ENCODE results near the gene C22orf42.
A peak's percentile ranks its signal among the peaks of the same experiment; 100 is the strongest.

Gene C22orf42

GRCh38 chr22:32158712-32159533, at the start of gene C22orf42:
Gene C22orf42, minus strand, starts transcription at chr22:32159303. Its CDS starts 88 bp downstream, at chr22:32159215.
- no peaks in the 10 kb centered on the region for H3K9me3 Mint-ChIP-seq (ENCODE audit: low read depth)
- peaks cover 6% of the 10 kb centered on the region for H3K27me3 Mint-ChIP-seq
- no peak within 1 kb of the TSS for H3K27ac Mint-ChIP-seq
- peaks cover 3% of the 10 kb centered on the region for H3K4me1 Mint-ChIP-seq (ENCODE audit: low read depth)
- no peak within 1 kb of the TSS for H3K4me3 Mint-ChIP-seq
- no peaks in the 10 kb centered on the region for H3K36me3 Mint-ChIP-seq

- Mint-ChIP-seq H3K27me3 (peaks cover 7% of the 10 kb centered on the region), H3K36me3 (no peaks in the 10 kb centered on the region), H3K9me3 (ENCODE audit: low read depth) (no peaks in the 10 kb centered on the region), H3K27ac (no peak overlapping the region), H3K4me1 (ENCODE audit: low read depth) (peaks cover 17% of the 10 kb centered on the region), H3K4me3 (no peak overlapping the region)
Measured at GRCh38 chr22:32208681-32209080, 49.6 kb upstream of the C22orf42 start.

- peaks cover 6% of the 10 kb centered on the region for H3K27me3 Mint-ChIP-seq
- H3K4me1 Mint-ChIP-seq (ENCODE audit: low read depth) = peaks cover 24% of the 10 kb centered on the region
- H3K9me3 Mint-ChIP-seq (ENCODE audit: low read depth) = no peaks in the 10 kb centered on the region
- H3K36me3 Mint-ChIP-seq = no peaks in the 10 kb centered on the region
- H3K27ac Mint-ChIP-seq = no peak overlapping the region
- no peak overlapping the region for H3K4me3 Mint-ChIP-seq
Measured at GRCh38 chr22:32207971-32208480, 48.9 kb upstream of the C22orf42 start.

GRCh38 chr22:32206774-32207758, 48.0 kb upstream of the C22orf42 start:
- peaks cover 5% of the 10 kb centered on the region for H3K27me3 Mint-ChIP-seq
- H3K9me3 Mint-ChIP-seq (ENCODE audit: low read depth) = no peaks in the 10 kb centered on the region
- no peak overlapping the region for H3K4me3 Mint-ChIP-seq
- H3K4me1 Mint-ChIP-seq (ENCODE audit: low read depth) = peaks cover 33% of the 10 kb centered on the region
- H3K36me3 Mint-ChIP-seq = no peaks in the 10 kb centered on the region
- H3K27ac Mint-ChIP-seq = no peak overlapping the region

GRCh38 chr22:32205974-32206773, 47.1 kb upstream of the C22orf42 start:
- Mint-ChIP-seq H3K36me3 (no peaks in the 10 kb centered on the region), H3K4me1 (ENCODE audit: low read depth) (peaks cover 39% of the 10 kb centered on the region)

GRCh38 chr22:32204856-32205722, 46.0 kb upstream of the C22orf42 start, which contains the start of gene RFPL2:
Gene RFPL2, minus strand, starts transcription at chr22:32205073. Its CDS starts 2,622 bp downstream, at chr22:32202451.
- Mint-ChIP-seq H3K9me3 (ENCODE audit: low read depth) (no peaks in the 10 kb centered on the region), H3K27me3 (peaks cover 5% of the 10 kb centered on the region), H3K4me1 (ENCODE audit: low read depth) (peaks cover 46% of the 10 kb centered on the region), H3K36me3 (no peaks in the 10 kb centered on the region), H3K4me3 (peak within 1 kb of the TSS; percentile 84), H3K27ac (peak within 1 kb of the TSS; percentile 58)

More at GRCh38 chr22:32205974-32206773, 47.1 kb upstream of the C22orf42 start:
- H3K27ac Mint-ChIP-seq = no peak overlapping the region
- H3K9me3 Mint-ChIP-seq (ENCODE audit: low read depth) = no peaks in the 10 kb centered on the region
- peaks cover 5% of the 10 kb centered on the region for H3K27me3 Mint-ChIP-seq
- no peak overlapping the region for H3K4me3 Mint-ChIP-seq

- peak overlapping the region; percentile 84 for H3K4me3 Mint-ChIP-seq
- peaks cover 5% of the 10 kb centered on the region for H3K27me3 Mint-ChIP-seq
- no peak overlapping the region for H3K27ac Mint-ChIP-seq
- H3K36me3 Mint-ChIP-seq = no peaks in the 10 kb centered on the region
- H3K9me3 Mint-ChIP-seq (ENCODE audit: low read depth) = no peaks in the 10 kb centered on the region
- peaks cover 46% of the 10 kb centered on the region for H3K4me1 Mint-ChIP-seq (ENCODE audit: low read depth)
Measured at GRCh38 chr22:32204040-32204855, 45.1 kb upstream of the C22orf42 start.

GRCh38 chr22:32203181-32204039, 44.3 kb upstream of the C22orf42 start:
- no peaks in the 10 kb centered on the region for H3K36me3 Mint-ChIP-seq
- peaks cover 46% of the 10 kb centered on the region for H3K4me1 Mint-ChIP-seq (ENCODE audit: low read depth)
- peak overlapping the region; percentile 84 for H3K4me3 Mint-ChIP-seq
- peaks cover 5% of the 10 kb centered on the region for H3K27me3 Mint-ChIP-seq
- H3K27ac Mint-ChIP-seq = no peak overlapping the region
- no peaks in the 10 kb centered on the region for H3K9me3 Mint-ChIP-seq (ENCODE audit: low read depth)

GRCh38 chr22:32202539-32203180, 43.6 kb upstream of the C22orf42 start:
- Mint-ChIP-seq H3K27me3 (peaks cover 5% of the 10 kb centered on the region), H3K36me3 (no peaks in the 10 kb centered on the region), H3K9me3 (ENCODE audit: low read depth) (no peaks in the 10 kb centered on the region), H3K4me1 (ENCODE audit: low read depth) (peaks cover 46% of the 10 kb centered on the region), H3K4me3 (peak overlapping the region; percentile 84), H3K27ac (no peak overlapping the region)

- Mint-ChIP-seq H3K4me3 (peak overlapping the region; percentile 84), H3K9me3 (ENCODE audit: low read depth) (no peaks in the 10 kb centered on the region), H3K27me3 (peaks cover 5% of the 10 kb centered on the region), H3K27ac (no peak overlapping the region), H3K36me3 (no peaks in the 10 kb centered on the region), H3K4me1 (ENCODE audit: low read depth) (peaks cover 46% of the 10 kb centered on the region)
Measured at GRCh38 chr22:32202161-32202538, 43.0 kb upstream of the C22orf42 start.

- no peaks in the 10 kb centered on the region for H3K36me3 Mint-ChIP-seq
- H3K4me3 Mint-ChIP-seq = no peak overlapping the region
- H3K27me3 Mint-ChIP-seq = peaks cover 5% of the 10 kb centered on the region
- H3K4me1 Mint-ChIP-seq (ENCODE audit: low read depth) = peaks cover 39% of the 10 kb centered on the region
- H3K27ac Mint-ChIP-seq = no peak overlapping the region
- H3K9me3 Mint-ChIP-seq (ENCODE audit: low read depth) = no peaks in the 10 kb centered on the region
Measured at GRCh38 chr22:32200752-32201151, 41.6 kb upstream of the C22orf42 start.

- Mint-ChIP-seq H3K4me1 (ENCODE audit: low read depth) (peaks cover 38% of the 10 kb centered on the region), H3K4me3 (no peak overlapping the region), H3K9me3 (ENCODE audit: low read depth) (no peaks in the 10 kb centered on the region), H3K36me3 (no peaks in the 10 kb centered on the region), H3K27ac (no peak overlapping the region), H3K27me3 (peaks cover 5% of the 10 kb centered on the region)
Measured at GRCh38 chr22:32199961-32200360, 40.9 kb upstream of the C22orf42 start.

All from activated naive CD8-positive, alpha-beta T cell (primary cell).